HG03442 (cell line): Measurements from ENCODE around the gene INPP4A.
"Not testable (repeated sequence)": the region's sequence is repeated elsewhere in the genome, so short reads cannot be mapped to it uniquely, and the experiment has no call there.

Experiments used
- ATAC-seq: cut with Tn5 transposase; IDR thresholded peaks from one replicate; pipeline ENCODE4 v1.9.1; 2021; ENCODE audit warnings: mild to moderate bottlenecking, moderate library complexity; ENCODE audit not compliant: unreplicated experiment

INPP4A gene

GRCh38 chr2:98444436-98445176 lies at the start of gene INPP4A:
Gene INPP4A (plus strand): TSS chr2:98444858. CDS start chr2:98520049, 75,191 bp downstream.
- peak; percentile 84 for ATAC-seq

- ATAC-seq, result no peak
Measured at GRCh38 chr2:98395977-98396376, 48.7 kb upstream of the INPP4A start.

GRCh38 chr2:98396745-98397355 lies 47.8 kb upstream of the INPP4A start:
- ATAC-seq, result no peak

GRCh38 chr2:98399140-98399539 lies 45.5 kb upstream of the INPP4A start:
- ATAC-seq, result no peak

- no peak for ATAC-seq
Measured at GRCh38 chr2:98403878-98404277, 40.8 kb upstream of the INPP4A start.

DNA sequence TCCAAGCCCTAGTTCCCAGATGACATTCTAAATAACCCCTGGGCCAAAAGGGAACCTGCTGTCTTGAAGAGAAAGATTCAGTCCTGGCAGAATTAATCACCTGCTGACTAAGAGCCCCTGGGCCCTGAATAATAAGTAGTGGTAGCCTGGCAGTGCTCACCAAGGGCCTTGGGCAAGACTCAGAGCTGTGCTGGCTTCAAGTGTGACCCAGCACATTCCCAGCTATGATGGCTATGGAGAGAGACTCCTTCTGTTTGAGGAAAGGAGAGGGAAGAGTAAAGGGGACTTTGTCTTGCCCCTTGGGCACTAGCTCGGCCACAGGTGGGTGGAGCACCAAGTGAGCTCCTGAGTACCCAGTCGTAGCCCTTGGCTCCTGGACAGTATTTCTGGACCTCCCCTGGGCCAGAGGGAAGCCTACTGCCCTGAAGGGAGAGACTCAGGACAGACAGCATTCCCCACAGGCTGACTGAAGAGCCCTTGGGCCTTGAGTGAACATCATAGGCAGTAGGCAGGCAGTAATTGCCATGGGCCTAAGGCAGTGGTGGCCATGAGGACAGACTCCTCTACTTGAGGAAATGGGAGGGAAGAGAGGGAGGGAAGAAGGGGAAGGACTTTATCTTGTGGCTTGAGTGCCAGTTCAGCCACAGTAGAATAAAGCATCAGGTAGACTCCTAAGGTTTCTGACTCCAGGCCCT lies 40.0 kb upstream of the INPP4A start:
- ATAC-seq, result no peak

GRCh38 chr2:98405301-98405700 lies 39.4 kb upstream of the INPP4A start:
- no peak for ATAC-seq

DNA sequence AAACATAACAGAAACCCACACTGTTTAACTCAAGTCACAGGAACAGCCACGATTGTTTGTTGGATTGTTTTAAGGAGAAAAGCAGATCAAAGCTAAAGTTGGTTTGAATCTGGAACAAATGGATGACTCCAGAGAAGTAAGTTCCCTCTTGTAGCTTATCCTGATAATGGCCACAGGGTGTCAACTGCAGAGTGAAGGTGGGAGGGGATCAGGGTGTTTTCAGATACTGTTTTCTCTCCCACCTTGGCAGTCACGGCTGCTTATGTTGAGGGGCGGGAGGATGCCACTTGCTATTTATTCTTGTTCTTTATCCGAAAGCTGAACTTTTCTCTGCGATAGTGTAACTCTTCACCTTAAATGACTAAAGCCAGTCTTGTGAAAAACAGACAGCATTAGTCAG lies 36.5 kb upstream of the INPP4A start:
- no peak for ATAC-seq

DNA sequence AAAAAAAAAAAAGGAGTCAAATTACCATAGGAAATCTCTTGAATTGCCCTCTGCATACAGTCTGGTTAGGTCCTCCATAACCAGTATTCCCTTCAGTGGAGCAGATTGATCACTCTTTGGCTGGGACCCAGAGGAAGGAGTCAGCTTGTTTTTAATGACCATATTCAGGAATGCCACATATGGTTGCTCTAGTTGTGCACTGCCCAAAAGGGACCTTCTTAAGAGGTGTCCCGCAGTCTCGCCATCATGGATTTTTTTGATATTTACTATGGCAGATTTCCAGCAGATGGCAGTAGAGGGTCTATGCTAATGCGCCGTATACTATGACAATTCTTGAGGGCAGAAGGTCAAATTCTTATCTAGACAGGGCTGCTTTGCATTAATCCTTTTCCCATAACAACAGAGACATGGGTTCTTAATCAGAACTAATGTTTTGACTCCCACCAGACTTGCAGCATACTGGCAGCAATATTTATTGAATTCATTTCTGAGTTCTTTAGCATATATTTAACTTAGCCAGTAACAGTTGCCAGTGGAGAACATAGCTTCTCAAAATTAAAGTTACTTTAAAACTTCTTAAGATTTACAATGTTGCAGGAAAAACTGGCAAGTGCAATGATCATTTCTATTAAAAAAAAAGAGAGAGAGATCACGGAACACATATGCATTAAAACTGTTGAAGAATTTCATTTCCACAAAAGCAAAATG lies 31.8 kb upstream of the INPP4A start:
- ATAC-seq, result peak; percentile 60

DNA sequence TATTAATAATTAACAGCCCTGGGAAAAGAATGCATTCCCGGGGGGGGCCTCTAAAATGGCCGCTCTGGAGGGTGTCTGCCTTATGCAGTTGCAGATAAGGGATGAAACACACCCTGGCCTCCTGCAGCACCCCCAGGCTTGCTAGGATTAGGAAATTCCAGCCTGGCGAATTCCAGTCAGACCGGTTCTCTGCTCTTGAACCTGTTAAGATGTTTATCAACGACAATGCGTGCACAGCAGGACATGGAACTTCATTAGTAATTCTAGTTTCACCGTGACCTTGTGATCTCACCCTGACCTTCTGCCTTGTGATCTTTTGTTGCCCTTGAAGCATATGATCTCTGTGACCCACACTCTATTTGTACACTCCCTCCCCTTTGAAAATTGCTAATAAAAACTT lies 30.4 kb upstream of the INPP4A start:
- ATAC-seq, result not testable (repeated sequence)

- ATAC-seq, result not testable (repeated sequence)
Measured at GRCh38 chr2:98415719-98416248, 28.9 kb upstream of the INPP4A start.

DNA sequence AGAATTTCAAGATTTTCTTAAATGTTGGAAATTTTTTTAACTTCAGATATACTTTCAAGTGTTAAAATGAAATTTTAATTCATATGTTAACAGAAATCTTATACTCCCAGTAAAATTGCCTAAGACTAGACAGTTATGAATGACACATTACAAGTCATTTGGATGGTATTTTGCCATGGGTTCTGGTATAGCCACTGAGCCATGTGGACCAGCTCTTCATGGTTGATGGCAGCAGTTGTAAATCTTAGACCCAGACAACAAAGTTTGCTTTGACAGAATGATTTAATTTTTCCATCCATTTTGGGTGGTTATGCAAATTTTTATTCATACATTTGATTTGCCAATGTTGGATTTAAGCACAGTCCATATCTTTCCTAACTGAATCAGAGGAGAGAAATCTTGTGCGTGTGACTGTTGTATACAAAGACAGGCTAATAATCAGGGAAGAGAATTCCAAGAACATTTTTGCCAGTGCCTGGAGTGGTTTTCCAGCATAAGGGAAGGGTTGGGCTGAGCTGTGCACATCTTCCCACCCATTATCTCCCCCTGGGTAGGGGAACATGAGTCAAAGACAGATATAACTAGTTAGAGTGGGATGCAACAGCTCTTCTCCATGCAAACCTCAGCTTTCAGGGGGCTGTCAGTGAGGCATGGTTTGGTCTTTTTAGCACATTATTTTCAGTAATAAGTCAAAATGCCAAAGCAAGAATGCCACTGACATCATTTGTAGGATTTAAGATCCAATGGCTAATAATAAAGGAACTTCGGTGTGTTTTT lies 28.1 kb upstream of the INPP4A start:
- ATAC-seq, result no peak

GRCh38 chr2:98419544-98419943 lies 25.1 kb upstream of the INPP4A start:
- no peak for ATAC-seq

GRCh38 chr2:98419977-98420725 lies 24.5 kb upstream of the INPP4A start:
- no peak for ATAC-seq

GRCh38 chr2:98422449-98422848 lies 22.2 kb upstream of the INPP4A start:
- no peak for ATAC-seq

GRCh38 chr2:98426771-98427170 lies 17.9 kb upstream of the INPP4A start:
- ATAC-seq, result no peak

GRCh38 chr2:98432145-98432544 lies 12.5 kb upstream of the INPP4A start:
- no peak for ATAC-seq

- no peak for ATAC-seq
Measured at GRCh38 chr2:98433363-98433964, 11.2 kb upstream of the INPP4A start.

- no peak for ATAC-seq
Measured at GRCh38 chr2:98434492-98434891, 10.2 kb upstream of the INPP4A start.
